GM12874 (cell line): ENCODE results near the gene MAN1C1.

ENCODE experiments used
- TF ChIP-seq, protein P1 (sequence below): IDR thresholded peaks from 2 replicates; pipeline ENCODE4 v1.5.1; 2011; ENCODE audit warnings: low read depth, mild to moderate bottlenecking, control low read depth, low read length, moderate library complexity; ENCODE audit not compliant: insufficient read depth

MAN1C1 gene

GRCh38 chr1:25785333-25786067, 168.9 kb downstream of the MAN1C1 start:
- TF ChIP-seq, protein P1, sequence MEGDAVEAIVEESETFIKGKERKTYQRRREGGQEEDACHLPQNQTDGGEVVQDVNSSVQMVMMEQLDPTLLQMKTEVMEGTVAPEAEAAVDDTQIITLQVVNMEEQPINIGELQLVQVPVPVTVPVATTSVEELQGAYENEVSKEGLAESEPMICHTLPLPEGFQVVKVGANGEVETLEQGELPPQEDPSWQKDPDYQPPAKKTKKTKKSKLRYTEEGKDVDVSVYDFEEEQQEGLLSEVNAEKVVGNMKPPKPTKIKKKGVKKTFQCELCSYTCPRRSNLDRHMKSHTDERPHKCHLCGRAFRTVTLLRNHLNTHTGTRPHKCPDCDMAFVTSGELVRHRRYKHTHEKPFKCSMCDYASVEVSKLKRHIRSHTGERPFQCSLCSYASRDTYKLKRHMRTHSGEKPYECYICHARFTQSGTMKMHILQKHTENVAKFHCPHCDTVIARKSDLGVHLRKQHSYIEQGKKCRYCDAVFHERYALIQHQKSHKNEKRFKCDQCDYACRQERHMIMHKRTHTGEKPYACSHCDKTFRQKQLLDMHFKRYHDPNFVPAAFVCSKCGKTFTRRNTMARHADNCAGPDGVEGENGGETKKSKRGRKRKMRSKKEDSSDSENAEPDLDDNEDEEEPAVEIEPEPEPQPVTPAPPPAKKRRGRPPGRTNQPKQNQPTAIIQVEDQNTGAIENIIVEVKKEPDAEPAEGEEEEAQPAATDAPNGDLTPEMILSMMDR, result no peak

GRCh38 chr1:25786887-25787759, 170.5 kb downstream of the MAN1C1 start:
- TF ChIP-seq, protein P1, result no peak

GRCh38 chr1:25787760-25788166, 171.2 kb downstream of the MAN1C1 start:
- TF ChIP-seq, protein P1, result no peak

- TF ChIP-seq, protein P1, result no peak
Measured at GRCh38 chr1:25790472-25790871, 173.9 kb downstream of the MAN1C1 start.

DNA sequence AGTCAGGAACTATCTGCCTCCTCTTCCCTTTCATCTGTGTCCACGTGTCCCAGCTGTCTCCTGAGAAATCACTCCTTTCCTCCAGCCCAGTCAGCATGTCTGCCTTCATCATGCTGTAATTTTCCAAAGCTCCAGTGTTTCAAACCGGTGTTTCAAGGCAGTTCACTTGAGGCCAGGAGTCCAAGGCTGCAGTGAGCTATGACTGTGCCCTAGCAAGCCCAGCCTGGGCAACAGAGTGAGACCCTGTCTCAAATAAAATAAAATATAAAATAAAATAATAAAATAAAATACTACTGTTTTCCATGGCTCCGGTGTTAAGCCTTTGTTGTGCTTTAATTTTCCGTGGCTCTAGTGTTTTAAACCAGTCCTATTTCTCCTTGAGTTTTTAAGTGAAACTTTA, 175.5 kb downstream of the MAN1C1 start:
- TF ChIP-seq, protein P1, result no peak

GRCh38 chr1:25793585-25794170, 177.1 kb downstream of the MAN1C1 start:
- TF ChIP-seq, protein P1, result no peak

DNA sequence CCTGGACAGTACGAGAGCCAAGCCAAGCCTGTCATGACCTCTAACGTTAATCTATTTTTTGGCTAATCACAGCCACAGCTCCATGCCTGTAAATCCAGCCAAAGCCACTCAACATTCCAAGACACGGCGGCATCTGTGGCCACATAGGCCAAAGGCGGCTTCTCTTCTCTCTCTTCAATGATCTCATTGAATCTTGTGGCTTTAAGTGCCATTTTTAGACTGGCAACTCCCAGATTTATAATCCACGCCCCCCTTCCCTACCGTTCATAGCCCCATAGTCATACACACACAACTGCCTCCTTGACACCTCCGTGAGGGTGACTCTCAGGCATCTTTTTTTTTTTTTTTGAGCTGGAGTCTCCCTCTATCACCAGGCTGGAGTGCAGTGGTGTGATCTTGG, 177.7 kb downstream of the MAN1C1 start:
- TF ChIP-seq, protein P1, result no peak
